GM23338 (cell line): ENCODE results near the gene IGSF21.

Experiments
- CREB1 ChIP-seq: fragments of 250-450 bp; sonication (Bioruptor Pico); IDR thresholded peaks from 2 replicates; pipeline ENCODE4 v1.5.0; 2020; ENCODE audit warnings: low read depth, mild to moderate bottlenecking, moderate library complexity
- ETS1 ChIP-seq: IDR thresholded peaks from 2 replicates; pipeline ENCODE4 v1.6.1; 2016; ENCODE audit warnings: antibody characterized with exemption
- EZH2 ChIP-seq: fragments of 200-600 bp; sonication (generic); IDR thresholded peaks from one replicate; pipeline ENCODE4 v1.8.0; 2017; ENCODE audit warnings: antibody characterized with exemption, mild to moderate bottlenecking, low read depth; ENCODE audit not compliant: unreplicated experiment
- EZH2phosphoT487 ChIP-seq: fragments of 200-600 bp; sonication (generic); IDR thresholded peaks from one replicate; pipeline ENCODE4 v1.8.1; 2018; ENCODE audit warnings: antibody characterized with exemption; ENCODE audit not compliant: unreplicated experiment
- JUNB ChIP-seq: IDR thresholded peaks from one replicate; pipeline ENCODE4 v1.6.1; 2016; ENCODE audit warnings: antibody characterized with exemption; ENCODE audit not compliant: unreplicated experiment
- NANOG ChIP-seq: IDR thresholded peaks from 2 replicates; pipeline ENCODE4 v1.6.1; 2016; ENCODE audit warnings: antibody characterized with exemption, borderline replicate concordance
- POLR2AphosphoS5 ChIP-seq: IDR thresholded peaks from 2 replicates; pipeline ENCODE4 v1.6.1; 2016; ENCODE audit warnings: antibody characterized with exemption, low read depth
- STAT1 ChIP-seq: IDR thresholded peaks from one replicate; pipeline ENCODE4 v1.6.1; 2016; ENCODE audit warnings: antibody characterized with exemption; ENCODE audit not compliant: unreplicated experiment
- ZNF114 ChIP-seq: fragments of 250-450 bp; sonication (Bioruptor Pico); IDR thresholded peaks from 2 replicates; pipeline ENCODE4 v1.5.0; 2020; ENCODE audit warnings: mild to moderate bottlenecking, moderate library complexity
- ZNF331 ChIP-seq: fragments of 250-450 bp; sonication (Bioruptor Pico); IDR thresholded peaks from 2 replicates; pipeline ENCODE4 v1.5.0; 2020; ENCODE audit warnings: low read depth, mild to moderate bottlenecking, moderate library complexity
- TF ChIP-seq, protein P1 (sequence below): IDR thresholded peaks from one replicate; pipeline ENCODE4 v1.6.1; 2018; ENCODE audit warnings: antibody characterized with exemption; ENCODE audit not compliant: unreplicated experiment
- TF ChIP-seq, protein P2 (sequence below), 2 experiments: fragments of 200-600 bp in 1 of 2; sonication (generic) in 1 of 2; conservative IDR thresholded peaks; 2 replicates each; pipeline versions ENCODE4 v1.5.1 to v1.6.1; 2016 to 2017; ENCODE audit warnings: antibody characterized with exemption in 2 of 2, low read depth in 2 of 2, mild to moderate bottlenecking in 2 of 2, moderate library complexity in 1 of 2
- TF ChIP-seq, protein P3 (sequence below): fragments of 250-450 bp; sonication (Bioruptor Pico); IDR thresholded peaks from 2 replicates; pipeline ENCODE4 v1.5.0; 2020; ENCODE audit warnings: mild to moderate bottlenecking, moderate library complexity

- TF ChIP-seq, protein P1, sequence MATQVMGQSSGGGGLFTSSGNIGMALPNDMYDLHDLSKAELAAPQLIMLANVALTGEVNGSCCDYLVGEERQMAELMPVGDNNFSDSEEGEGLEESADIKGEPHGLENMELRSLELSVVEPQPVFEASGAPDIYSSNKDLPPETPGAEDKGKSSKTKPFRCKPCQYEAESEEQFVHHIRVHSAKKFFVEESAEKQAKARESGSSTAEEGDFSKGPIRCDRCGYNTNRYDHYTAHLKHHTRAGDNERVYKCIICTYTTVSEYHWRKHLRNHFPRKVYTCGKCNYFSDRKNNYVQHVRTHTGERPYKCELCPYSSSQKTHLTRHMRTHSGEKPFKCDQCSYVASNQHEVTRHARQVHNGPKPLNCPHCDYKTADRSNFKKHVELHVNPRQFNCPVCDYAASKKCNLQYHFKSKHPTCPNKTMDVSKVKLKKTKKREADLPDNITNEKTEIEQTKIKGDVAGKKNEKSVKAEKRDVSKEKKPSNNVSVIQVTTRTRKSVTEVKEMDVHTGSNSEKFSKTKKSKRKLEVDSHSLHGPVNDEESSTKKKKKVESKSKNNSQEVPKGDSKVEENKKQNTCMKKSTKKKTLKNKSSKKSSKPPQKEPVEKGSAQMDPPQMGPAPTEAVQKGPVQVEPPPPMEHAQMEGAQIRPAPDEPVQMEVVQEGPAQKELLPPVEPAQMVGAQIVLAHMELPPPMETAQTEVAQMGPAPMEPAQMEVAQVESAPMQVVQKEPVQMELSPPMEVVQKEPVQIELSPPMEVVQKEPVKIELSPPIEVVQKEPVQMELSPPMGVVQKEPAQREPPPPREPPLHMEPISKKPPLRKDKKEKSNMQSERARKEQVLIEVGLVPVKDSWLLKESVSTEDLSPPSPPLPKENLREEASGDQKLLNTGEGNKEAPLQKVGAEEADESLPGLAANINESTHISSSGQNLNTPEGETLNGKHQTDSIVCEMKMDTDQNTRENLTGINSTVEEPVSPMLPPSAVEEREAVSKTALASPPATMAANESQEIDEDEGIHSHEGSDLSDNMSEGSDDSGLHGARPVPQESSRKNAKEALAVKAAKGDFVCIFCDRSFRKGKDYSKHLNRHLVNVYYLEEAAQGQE, result no peak
- TF ChIP-seq, protein P2, sequence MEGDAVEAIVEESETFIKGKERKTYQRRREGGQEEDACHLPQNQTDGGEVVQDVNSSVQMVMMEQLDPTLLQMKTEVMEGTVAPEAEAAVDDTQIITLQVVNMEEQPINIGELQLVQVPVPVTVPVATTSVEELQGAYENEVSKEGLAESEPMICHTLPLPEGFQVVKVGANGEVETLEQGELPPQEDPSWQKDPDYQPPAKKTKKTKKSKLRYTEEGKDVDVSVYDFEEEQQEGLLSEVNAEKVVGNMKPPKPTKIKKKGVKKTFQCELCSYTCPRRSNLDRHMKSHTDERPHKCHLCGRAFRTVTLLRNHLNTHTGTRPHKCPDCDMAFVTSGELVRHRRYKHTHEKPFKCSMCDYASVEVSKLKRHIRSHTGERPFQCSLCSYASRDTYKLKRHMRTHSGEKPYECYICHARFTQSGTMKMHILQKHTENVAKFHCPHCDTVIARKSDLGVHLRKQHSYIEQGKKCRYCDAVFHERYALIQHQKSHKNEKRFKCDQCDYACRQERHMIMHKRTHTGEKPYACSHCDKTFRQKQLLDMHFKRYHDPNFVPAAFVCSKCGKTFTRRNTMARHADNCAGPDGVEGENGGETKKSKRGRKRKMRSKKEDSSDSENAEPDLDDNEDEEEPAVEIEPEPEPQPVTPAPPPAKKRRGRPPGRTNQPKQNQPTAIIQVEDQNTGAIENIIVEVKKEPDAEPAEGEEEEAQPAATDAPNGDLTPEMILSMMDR (conservative IDR thresholded peaks at IDR 0.05; ENCODE audit: low read depth in 2 of 2), result no peak
- TF ChIP-seq EZH2, result no peak
- no peak for TF ChIP-seq STAT1
- TF ChIP-seq ZNF114 (CRISPR knock-in tag), result no peak
- TF ChIP-seq POLR2AphosphoS5, result no peak
- TF ChIP-seq JUNB, result no peak
- TF ChIP-seq EZH2phosphoT487, result no peak
- no peak for TF ChIP-seq CREB1
- no peak for TF ChIP-seq ETS1
- no peak for TF ChIP-seq NANOG
- no peak for TF ChIP-seq ZNF331 (CRISPR knock-in tag)
- TF ChIP-seq, protein P3, sequence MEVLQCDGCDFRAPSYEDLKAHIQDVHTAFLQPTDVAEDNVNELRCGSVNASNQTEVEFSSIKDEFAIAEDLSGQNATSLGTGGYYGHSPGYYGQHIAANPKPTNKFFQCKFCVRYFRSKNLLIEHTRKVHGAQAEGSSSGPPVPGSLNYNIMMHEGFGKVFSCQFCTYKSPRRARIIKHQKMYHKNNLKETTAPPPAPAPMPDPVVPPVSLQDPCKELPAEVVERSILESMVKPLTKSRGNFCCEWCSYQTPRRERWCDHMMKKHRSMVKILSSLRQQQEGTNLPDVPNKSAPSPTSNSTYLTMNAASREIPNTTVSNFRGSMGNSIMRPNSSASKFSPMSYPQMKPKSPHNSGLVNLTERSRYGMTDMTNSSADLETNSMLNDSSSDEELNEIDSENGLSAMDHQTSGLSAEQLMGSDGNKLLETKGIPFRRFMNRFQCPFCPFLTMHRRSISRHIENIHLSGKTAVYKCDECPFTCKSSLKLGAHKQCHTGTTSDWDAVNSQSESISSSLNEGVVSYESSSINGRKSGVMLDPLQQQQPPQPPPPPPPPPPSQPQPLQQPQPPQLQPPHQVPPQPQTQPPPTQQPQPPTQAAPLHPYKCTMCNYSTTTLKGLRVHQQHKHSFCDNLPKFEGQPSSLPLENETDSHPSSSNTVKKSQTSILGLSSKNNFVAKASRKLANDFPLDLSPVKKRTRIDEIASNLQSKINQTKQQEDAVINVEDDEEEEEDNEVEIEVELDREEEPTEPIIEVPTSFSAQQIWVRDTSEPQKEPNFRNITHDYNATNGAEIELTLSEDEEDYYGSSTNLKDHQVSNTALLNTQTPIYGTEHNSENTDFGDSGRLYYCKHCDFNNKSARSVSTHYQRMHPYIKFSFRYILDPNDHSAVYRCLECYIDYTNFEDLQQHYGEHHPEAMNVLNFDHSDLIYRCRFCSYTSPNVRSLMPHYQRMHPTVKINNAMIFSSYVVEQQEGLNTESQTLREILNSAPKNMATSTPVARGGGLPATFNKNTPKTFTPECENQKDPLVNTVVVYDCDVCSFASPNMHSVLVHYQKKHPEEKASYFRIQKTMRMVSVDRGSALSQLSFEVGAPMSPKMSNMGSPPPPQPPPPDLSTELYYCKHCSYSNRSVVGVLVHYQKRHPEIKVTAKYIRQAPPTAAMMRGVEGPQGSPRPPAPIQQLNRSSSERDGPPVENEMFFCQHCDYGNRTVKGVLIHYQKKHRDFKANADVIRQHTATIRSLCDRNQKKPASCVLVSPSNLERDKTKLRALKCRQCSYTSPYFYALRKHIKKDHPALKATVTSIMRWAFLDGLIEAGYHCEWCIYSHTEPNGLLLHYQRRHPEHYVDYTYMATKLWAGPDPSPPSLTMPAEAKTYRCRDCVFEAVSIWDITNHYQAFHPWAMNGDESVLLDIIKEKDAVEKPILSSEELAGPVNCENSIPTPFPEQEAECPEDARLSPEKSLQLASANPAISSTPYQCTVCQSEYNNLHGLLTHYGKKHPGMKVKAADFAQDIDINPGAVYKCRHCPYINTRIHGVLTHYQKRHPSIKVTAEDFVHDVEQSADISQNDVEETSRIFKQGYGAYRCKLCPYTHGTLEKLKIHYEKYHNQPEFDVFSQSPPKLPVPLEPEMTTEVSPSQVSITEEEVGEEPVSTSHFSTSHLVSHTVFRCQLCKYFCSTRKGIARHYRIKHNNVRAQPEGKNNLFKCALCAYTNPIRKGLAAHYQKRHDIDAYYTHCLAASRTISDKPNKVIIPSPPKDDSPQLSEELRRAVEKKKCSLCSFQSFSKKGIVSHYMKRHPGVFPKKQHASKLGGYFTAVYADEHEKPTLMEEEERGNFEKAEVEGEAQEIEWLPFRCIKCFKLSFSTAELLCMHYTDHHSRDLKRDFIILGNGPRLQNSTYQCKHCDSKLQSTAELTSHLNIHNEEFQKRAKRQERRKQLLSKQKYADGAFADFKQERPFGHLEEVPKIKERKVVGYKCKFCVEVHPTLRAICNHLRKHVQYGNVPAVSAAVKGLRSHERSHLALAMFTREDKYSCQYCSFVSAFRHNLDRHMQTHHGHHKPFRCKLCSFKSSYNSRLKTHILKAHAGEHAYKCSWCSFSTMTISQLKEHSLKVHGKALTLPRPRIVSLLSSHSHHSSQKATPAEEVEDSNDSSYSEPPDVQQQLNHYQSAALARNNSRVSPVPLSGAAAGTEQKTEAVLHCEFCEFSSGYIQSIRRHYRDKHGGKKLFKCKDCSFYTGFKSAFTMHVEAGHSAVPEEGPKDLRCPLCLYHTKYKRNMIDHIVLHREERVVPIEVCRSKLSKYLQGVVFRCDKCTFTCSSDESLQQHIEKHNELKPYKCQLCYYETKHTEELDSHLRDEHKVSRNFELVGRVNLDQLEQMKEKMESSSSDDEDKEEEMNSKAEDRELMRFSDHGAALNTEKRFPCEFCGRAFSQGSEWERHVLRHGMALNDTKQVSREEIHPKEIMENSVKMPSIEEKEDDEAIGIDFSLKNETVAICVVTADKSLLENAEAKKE, result no peak
Measured at GRCh38 chr1:18386591-18386990, 279.0 kb downstream of the IGSF21 start.
